Stimulated activated CD4-positive, alpha-beta T cell treated with anti-CD3 and anti-CD28 coated beads, Interleukin-15, amount 100 ng/mL, for 48 hours (primary cell): ENCODE data around the gene POLR2F.

Experiments
- DNase-seq, 2 donors: peaks; one replicate each; pipeline ENCODE4 v3.0.0-alpha.2; 2020; ENCODE audit warnings: low read depth in 2 of 2

POLR2F gene

GRCh38 chr22:38005943-38006342 is 52.4 kb downstream of the POLR2F start:
- no peak for DNase-seq

- no peak for DNase-seq
Measured at GRCh38 chr22:38006906-38007305, 53.4 kb downstream of the POLR2F start.

GRCh38 chr22:38007330-38007902 is 53.9 kb downstream of the POLR2F start:
- no peak for DNase-seq

- no peak for DNase-seq
Measured at GRCh38 chr22:38009000-38009806, 55.7 kb downstream of the POLR2F start.

GRCh38 chr22:38012604-38013072 is 59.1 kb downstream of the POLR2F start:
- DNase-seq: no peak

- DNase-seq: no peak
Measured at GRCh38 chr22:38014083-38014482, 60.6 kb downstream of the POLR2F start.

- no peak for DNase-seq
Measured at GRCh38 chr22:38016182-38017151, 63.0 kb downstream of the POLR2F start.

- DNase-seq: no peak
Measured at GRCh38 chr22:38017272-38017920, 63.9 kb downstream of the POLR2F start.

GRCh38 chr22:38017939-38018885 is 64.7 kb downstream of the POLR2F start:
- DNase-seq: no peak
